Endothelial cell (in vitro differentiated cells): Measurements from ENCODE around the gene TUBB. TPM values are rescaled to one million over a fixed set of nuclear protein-coding genes. Genes with fewer than 3 reads are reported as not detected.

Source experiments
- DNase-seq: peaks from one replicate; pipeline ENCODE4 v3.0.0; 2021; ENCODE audit warnings: low spot score
- H3K27ac Mint-ChIP-seq: one replicate; pipeline ENCODE4 v1.8.0; 2021; ENCODE audit warnings: mixed read lengths, inconsistent platforms; ENCODE audit not compliant: unreplicated experiment
- H3K27me3 Mint-ChIP-seq: one replicate; pipeline ENCODE4 v1.8.0; 2021; ENCODE audit warnings: mild to moderate bottlenecking, moderate library complexity, mixed read lengths, inconsistent platforms; ENCODE audit not compliant: unreplicated experiment
- H3K36me3 Mint-ChIP-seq: one replicate; pipeline ENCODE4 v1.8.0; 2021; ENCODE audit warnings: mild to moderate bottlenecking, low read depth, mixed read lengths, inconsistent platforms; ENCODE audit not compliant: unreplicated experiment
- H3K4me1 Mint-ChIP-seq: one replicate; pipeline ENCODE4 v1.8.0; 2021; ENCODE audit warnings: mild to moderate bottlenecking, mixed read lengths, inconsistent platforms; ENCODE audit not compliant: unreplicated experiment
- H3K4me3 Mint-ChIP-seq: one replicate; pipeline ENCODE4 v1.8.0; 2021; ENCODE audit warnings: mild to moderate bottlenecking, mixed read lengths, inconsistent platforms; ENCODE audit not compliant: unreplicated experiment
- H3K9me3 Mint-ChIP-seq: one replicate; pipeline ENCODE4 v1.8.0; 2021; ENCODE audit warnings: mixed read lengths, inconsistent platforms; ENCODE audit not compliant: unreplicated experiment
- total RNA-seq: library from RNA; stranded (reverse); fragmentation: NEBNext Ultra II Directional; extraction: Animal tissue kit (Norgen Biotek cat#: 25700); gene quantifications from one replicate; pipeline ENCODE4 v1.2.1, GENCODE V29; 2021; ENCODE audit not compliant: unreplicated experiment
- TF ChIP-seq, protein P1 (sequence below): fragments of 200-600 bp; sonication (generic); IDR thresholded peaks from one replicate; pipeline ENCODE4 v1.5.0; 2021; ENCODE audit warnings: antibody characterized with exemption; ENCODE audit not compliant: unreplicated experiment

TUBB gene
- total RNA-seq, 1 donor from 2014 or later = 1,094 TPM

DNA sequence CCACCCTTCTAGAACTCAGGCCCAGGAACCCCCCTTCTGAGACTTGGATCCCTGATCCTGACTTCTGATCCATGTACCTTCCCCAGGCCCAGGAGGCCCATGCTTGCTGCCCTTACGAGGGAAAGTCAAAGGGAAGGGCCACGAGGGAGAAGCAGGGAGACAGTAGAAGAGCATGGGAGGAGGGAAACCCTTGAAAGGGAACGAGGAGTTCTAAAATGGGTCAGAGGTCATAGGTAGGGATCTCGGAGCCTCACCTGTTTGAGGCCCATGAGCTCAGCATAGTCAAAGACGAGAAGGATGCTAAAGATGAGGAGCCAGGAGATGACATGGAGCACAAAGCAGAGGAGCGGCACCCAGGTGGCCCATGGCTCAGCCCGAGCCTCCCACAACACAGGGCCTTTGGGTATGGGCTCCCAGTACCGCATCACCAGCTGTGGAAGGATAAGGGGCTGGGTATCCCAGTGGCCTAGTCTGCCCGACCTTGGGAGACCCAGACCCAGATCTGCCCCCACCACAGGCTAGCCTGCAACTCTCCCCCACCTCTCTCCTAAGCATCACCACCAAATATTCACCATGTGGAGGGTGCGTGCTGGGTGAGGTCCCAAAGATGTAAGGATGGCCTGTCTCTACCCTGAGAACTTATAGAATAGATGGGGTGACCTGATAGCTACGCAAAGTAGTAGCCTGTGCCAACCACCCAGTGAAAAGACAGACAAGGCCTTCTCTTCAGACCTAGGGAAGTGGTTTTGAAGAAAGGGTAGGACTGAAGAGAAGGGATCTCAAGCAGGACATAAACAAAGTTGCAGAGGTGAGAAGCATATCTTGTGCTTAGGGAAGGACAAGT lies 30.9 kb upstream of the TUBB start:
- peaks cover 45% of the 10 kb centered on the region for H3K4me1 Mint-ChIP-seq
- no peak for DNase-seq
- H3K27me3 Mint-ChIP-seq = peaks cover 20% of the 10 kb centered on the region
- peaks cover 20% of the 10 kb centered on the region for H3K36me3 Mint-ChIP-seq
- no peaks in the 10 kb centered on the region for H3K9me3 Mint-ChIP-seq
- H3K4me3 Mint-ChIP-seq = peak overlapping the region; percentile 94
- TF ChIP-seq, protein P1, sequence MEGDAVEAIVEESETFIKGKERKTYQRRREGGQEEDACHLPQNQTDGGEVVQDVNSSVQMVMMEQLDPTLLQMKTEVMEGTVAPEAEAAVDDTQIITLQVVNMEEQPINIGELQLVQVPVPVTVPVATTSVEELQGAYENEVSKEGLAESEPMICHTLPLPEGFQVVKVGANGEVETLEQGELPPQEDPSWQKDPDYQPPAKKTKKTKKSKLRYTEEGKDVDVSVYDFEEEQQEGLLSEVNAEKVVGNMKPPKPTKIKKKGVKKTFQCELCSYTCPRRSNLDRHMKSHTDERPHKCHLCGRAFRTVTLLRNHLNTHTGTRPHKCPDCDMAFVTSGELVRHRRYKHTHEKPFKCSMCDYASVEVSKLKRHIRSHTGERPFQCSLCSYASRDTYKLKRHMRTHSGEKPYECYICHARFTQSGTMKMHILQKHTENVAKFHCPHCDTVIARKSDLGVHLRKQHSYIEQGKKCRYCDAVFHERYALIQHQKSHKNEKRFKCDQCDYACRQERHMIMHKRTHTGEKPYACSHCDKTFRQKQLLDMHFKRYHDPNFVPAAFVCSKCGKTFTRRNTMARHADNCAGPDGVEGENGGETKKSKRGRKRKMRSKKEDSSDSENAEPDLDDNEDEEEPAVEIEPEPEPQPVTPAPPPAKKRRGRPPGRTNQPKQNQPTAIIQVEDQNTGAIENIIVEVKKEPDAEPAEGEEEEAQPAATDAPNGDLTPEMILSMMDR = no peak
- H3K27ac Mint-ChIP-seq = peak overlapping the region; percentile 68

DNA sequence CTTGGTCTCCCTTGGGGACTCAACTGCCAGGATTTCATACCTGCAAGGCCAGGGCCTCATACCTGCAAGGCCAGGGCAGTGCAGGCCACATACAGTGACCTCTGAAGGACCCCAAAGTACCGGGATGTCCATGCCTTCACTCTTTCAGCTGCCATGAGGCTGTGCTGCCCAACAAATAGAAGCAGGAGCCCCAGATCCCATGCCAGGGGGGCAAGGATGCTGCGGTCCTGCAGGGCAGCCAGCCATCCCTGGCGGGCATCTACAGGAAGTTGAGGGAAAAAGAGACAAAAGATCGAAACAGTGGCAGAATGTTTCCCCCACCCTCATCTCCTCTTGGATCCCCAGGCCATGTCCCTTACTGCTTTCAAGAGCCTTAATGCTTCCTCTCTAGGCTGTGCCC lies 30.2 kb upstream of the TUBB start:
- Mint-ChIP-seq H3K27ac (peak overlapping the region; percentile 87), H3K4me1 (peaks cover 42% of the 10 kb centered on the region), H3K36me3 (peaks cover 17% of the 10 kb centered on the region), H3K27me3 (peaks cover 17% of the 10 kb centered on the region), H3K9me3 (no peaks in the 10 kb centered on the region), H3K4me3 (peak overlapping the region; percentile 94)
- TF ChIP-seq, protein P1 = no peak
- no peak for DNase-seq

DNA sequence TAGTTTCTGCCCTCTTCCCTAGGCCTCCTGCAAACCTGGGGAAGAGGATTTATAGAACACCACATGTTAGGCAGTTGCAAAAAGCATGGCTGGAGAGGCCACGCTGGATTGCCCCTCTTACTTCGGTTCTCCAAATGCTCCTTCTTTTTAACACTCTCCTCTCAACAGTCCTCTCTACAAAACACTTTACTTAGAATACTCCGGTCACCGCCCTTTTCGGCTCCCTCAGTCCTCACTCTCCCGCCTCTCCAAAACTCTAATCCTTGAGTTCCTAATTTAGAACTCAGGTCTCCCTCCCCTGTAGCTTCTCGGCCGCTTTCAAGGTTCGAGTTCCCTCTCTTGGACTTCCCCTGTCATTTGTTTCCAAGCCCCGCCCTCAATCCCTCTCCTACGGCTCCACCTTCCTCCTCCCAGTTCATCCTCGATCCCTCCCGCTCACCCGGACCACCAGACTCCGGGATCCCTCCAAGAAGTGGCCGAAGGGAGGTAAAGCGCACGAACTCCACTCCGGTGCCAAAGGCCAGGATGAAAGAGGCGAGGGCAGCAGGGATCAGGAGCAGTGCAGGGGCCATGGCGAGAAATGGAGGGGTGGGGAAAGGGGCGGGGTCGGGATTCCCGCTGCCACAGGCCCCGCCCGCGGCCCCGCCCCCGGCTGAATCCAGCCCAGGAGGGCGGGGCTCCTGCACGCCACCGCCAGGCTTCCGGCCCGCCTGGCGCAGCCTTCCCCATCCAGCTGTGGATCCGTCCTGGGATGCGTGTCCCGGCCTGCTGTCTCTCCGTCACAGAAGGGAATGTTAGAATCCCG lies 29.5 kb upstream of the TUBB start, which contains the start of gene NRM:
Gene NRM (minus strand): TSS at position 582 of the 805 bp plus-strand sequence. CDS start 10 bp downstream, at position 572.
- H3K4me1 Mint-ChIP-seq = peaks cover 36% of the 10 kb centered on the region
- H3K36me3 Mint-ChIP-seq = peaks cover 11% of the 10 kb centered on the region
- H3K4me3 Mint-ChIP-seq = peak within 1 kb of the TSS; percentile 94
- DNase-seq = peak; percentile 92
- TF ChIP-seq, protein P1 = no peak
- H3K27ac Mint-ChIP-seq = peak within 1 kb of the TSS; percentile 87
- H3K27me3 Mint-ChIP-seq = peaks cover 11% of the 10 kb centered on the region
- H3K9me3 Mint-ChIP-seq = no peaks in the 10 kb centered on the region

DNA sequence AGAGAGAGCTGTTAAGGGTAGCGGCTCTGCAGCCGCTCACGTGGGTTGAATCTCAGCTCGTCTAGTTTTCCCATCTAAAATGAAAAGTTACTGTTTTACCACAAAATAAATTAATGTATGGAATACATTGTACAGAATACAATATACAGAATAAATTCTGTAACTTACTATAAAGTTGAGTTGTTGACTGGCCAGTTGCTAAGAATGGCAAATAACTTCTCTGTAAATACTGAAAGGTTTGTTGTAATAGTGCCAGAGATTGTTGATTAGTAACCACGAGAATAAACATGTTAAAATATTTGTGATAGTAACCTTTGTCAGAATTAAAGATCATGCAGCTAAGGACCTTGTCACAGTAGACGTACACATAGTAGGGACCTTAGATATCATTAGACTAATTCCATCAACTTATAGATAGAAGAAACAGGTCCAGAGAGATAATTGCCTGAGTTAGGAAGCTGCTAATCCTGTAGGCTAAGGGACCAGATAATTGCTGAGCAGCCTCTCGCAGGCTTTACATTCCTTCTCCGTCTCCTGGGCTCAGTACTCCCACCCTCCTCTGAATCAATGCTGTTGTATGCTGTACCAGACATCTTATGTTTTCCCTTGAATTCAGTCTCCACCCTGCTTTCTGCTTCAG lies 28.8 kb upstream of the TUBB start:
- H3K27me3 Mint-ChIP-seq = peaks cover 7% of the 10 kb centered on the region
- peak overlapping the region; percentile 76 for H3K27ac Mint-ChIP-seq
- TF ChIP-seq, protein P1 = no peak
- H3K4me3 Mint-ChIP-seq = peak overlapping the region; percentile 93
- no peak for DNase-seq
- H3K4me1 Mint-ChIP-seq = peaks cover 31% of the 10 kb centered on the region
- H3K9me3 Mint-ChIP-seq = no peaks in the 10 kb centered on the region
- H3K36me3 Mint-ChIP-seq = peaks cover 5% of the 10 kb centered on the region
